Measurements from ENCODE around the gene ARF1.

DNA sequence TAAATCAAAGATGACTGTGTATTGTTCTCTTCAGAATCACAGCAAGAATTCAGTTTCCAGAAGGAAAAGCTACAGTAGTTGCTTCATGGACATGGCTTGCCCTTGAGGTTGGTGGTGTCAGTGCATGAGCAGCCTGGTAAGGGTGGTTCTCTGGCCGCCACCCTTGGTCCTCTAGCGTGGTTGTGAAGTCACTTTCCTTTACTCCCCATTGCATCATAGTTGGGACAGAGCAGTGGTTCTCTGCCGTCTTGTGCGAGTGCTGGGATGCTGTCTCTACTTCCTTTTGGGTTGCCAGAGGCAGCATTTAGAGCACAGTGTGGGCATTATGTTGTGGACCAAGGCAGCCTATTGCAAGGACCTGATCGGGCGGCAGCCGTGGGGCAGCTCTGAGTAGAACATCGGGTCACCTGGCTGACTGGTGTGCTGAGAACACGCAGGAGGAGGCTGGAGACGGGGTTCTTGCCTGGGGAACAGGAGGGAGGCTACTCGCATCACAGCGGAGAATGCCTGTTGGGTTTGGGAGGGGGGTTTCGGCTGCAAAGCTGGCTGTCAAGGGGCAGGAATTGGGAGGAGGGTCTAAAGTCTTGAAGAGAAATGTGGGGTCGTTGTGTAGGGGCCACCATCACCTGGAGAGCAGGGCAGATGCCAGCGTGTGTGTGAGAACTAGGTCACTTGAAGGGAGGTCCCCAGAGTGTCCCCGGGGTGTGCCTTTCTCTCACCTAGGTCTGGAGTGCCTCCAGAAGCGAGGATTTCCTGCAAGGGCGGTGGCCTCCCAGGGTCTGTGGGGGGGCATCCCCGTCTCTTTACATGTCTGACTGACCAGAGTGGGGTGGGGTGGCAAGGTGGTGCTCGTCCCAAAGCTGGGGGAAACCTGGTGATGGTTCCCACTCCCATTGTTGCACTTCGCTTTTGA, 6.3 kb downstream of the ARF1 start:
- TF ChIP-seq FOXJ3 (CRISPR knock-in tag; IDR thresholded peaks at IDR 0.05; ENCODE audit: borderline replicate concordance) = no peak
- TF ChIP-seq, protein P1, sequence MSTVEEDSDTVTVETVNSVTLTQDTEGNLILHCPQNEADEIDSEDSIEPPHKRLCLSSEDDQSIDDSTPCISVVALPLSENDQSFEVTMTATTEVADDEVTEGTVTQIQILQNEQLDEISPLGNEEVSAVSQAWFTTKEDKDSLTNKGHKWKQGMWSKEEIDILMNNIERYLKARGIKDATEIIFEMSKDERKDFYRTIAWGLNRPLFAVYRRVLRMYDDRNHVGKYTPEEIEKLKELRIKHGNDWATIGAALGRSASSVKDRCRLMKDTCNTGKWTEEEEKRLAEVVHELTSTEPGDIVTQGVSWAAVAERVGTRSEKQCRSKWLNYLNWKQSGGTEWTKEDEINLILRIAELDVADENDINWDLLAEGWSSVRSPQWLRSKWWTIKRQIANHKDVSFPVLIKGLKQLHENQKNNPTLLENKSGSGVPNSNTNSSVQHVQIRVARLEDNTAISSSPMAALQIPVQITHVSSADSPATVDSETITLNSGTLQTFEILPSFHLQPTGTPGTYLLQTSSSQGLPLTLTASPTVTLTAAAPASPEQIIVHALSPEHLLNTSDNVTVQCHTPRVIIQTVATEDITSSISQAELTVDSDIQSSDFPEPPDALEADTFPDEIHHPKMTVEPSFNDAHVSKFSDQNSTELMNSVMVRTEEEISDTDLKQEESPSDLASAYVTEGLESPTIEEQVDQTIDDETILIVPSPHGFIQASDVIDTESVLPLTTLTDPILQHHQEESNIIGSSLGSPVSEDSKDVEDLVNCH (CRISPR knock-in tag; IDR thresholded peaks at IDR 0.05) = no peak
